Liver (tissue), 9 donors: ENCODE measurements around the gene ENKD1. TPM values are rescaled to one million over a fixed set of nuclear protein-coding genes. Genes with fewer than 3 reads are reported as not detected.

Experiments
- DNase-seq: peaks from one replicate; pipeline ENCODE4 v3.0.0-alpha.2; 2017; ENCODE audit warnings: low spot score
- H3K27ac ChIP-seq, 2 donors: one replicate each; pipeline ENCODE4 v1.7.0; 2013; ENCODE audit warnings: inconsistent platforms in 2 of 2, low read length in 2 of 2, control low read depth in 1 of 2, low read depth in 1 of 2, mild to moderate bottlenecking in 1 of 2
- H3K27me3 ChIP-seq, 4 donors: one replicate each; pipeline versions ENCODE4 v1.6.1 to v1.7.0; 2013; ENCODE audit warnings: low read length in 3 of 4, inconsistent platforms in 1 of 4, mild to moderate bottlenecking in 1 of 4, moderate library complexity in 1 of 4; ENCODE audit not compliant: control insufficient read depth in 4 of 4, insufficient read depth in 4 of 4
- H3K36me3 ChIP-seq, 4 donors: one replicate each; pipeline versions ENCODE4 v1.6.1 to v1.7.0; 2013; ENCODE audit warnings: low read length in 3 of 4, mild to moderate bottlenecking in 3 of 4, low read depth in 1 of 4, moderate library complexity in 1 of 4; ENCODE audit not compliant: control insufficient read depth in 4 of 4, insufficient read depth in 3 of 4
- H3K4me1 ChIP-seq, 4 donors: one replicate each; pipeline versions ENCODE4 v1.6.1 to v1.7.0; 2013; ENCODE audit warnings: low read length in 3 of 4, mild to moderate bottlenecking in 3 of 4, moderate library complexity in 1 of 4; ENCODE audit not compliant: control insufficient read depth in 4 of 4, insufficient read depth in 4 of 4
- H3K4me3 ChIP-seq, 3 donors: one replicate each; pipeline versions ENCODE4 v1.6.1 to v1.7.0; 2013; ENCODE audit warnings: low read length in 3 of 3, control low read depth in 1 of 3, low read depth in 1 of 3, mild to moderate bottlenecking in 1 of 3
- H3K9ac ChIP-seq, 2 donors: one replicate each; pipeline ENCODE4 v1.7.0; 2013; ENCODE audit warnings: low read length in 2 of 2, mild to moderate bottlenecking in 2 of 2, moderate library complexity in 2 of 2, control low read depth in 1 of 2, low read depth in 1 of 2
- H3K9me3 ChIP-seq, 4 donors: one replicate each; pipeline versions ENCODE4 v1.6.1 to v1.7.0; 2013; ENCODE audit warnings: low read length in 3 of 4; ENCODE audit not compliant: control insufficient read depth in 4 of 4
- CTCF ChIP-seq: fragments of 150-350 bp; IDR thresholded peaks from 2 replicates; pipeline ENCODE4 v1.5.1; 2017; ENCODE audit warnings: improper control_type of control experiment, low read depth, low read length; ENCODE audit not compliant: missing input control
- EGR1 ChIP-seq, 2 donors: IDR thresholded peaks; 2 replicates each; pipeline ENCODE4 v1.6.1; 2016 to 2018; ENCODE audit warnings: antibody characterized with exemption in 2 of 2, low read depth in 2 of 2
- HNF4A ChIP-seq, 2 donors: conservative IDR thresholded peaks; 2 replicates each; pipeline ENCODE4 v1.6.1; 2016; ENCODE audit warnings: antibody characterized with exemption in 2 of 2, mild to moderate bottlenecking in 2 of 2
- HNF4G ChIP-seq: IDR thresholded peaks from 2 replicates; pipeline ENCODE4 v1.6.1; 2016; ENCODE audit warnings: antibody characterized with exemption
- JUND ChIP-seq, 2 donors: IDR thresholded peaks; 2 replicates each; pipeline ENCODE4 v1.6.1; 2016; ENCODE audit warnings: antibody characterized with exemption in 2 of 2
- RAD21 ChIP-seq, 2 donors: IDR thresholded peaks; 2 replicates each; pipeline ENCODE4 v1.6.1; 2016; ENCODE audit warnings: antibody characterized with exemption in 2 of 2, mild to moderate bottlenecking in 2 of 2
- REST ChIP-seq: IDR thresholded peaks from 2 replicates; pipeline ENCODE4 v1.6.1; 2016; ENCODE audit warnings: antibody characterized with exemption, mild to moderate bottlenecking
- RXRA ChIP-seq, 2 donors: IDR thresholded peaks; 2 replicates each; pipeline ENCODE4 v1.6.1; 2017 to 2018; ENCODE audit warnings: antibody characterized with exemption in 2 of 2, mild to moderate bottlenecking in 1 of 2
- SP1 ChIP-seq: IDR thresholded peaks from 2 replicates; pipeline ENCODE4 v1.6.1; 2018; ENCODE audit warnings: antibody characterized with exemption, mild to moderate bottlenecking
- TAF1 ChIP-seq: conservative IDR thresholded peaks from 2 replicates; pipeline ENCODE4 v1.6.1; 2016; ENCODE audit warnings: antibody characterized with exemption, mild to moderate bottlenecking
- YY1 ChIP-seq: IDR thresholded peaks from 2 replicates; pipeline ENCODE4 v1.6.1; 2016; ENCODE audit warnings: antibody characterized with exemption, mild to moderate bottlenecking
- ZBTB33 ChIP-seq: IDR thresholded peaks from 2 replicates; pipeline ENCODE4 v1.6.1; 2016; ENCODE audit warnings: antibody characterized with exemption
- WGBS: extraction: QIAGEN DNeasy Blood & Tissue Kit; methylation state at CpG from one replicate; pipeline ENCODE4 v1.1.7; 2013; 5-methylcytosine and 5-hydroxymethylcytosine counted together
- polyA plus RNA-seq, 2 donors: library from polyadenylated mRNA; stranded (reverse) in 1 of 2; unstranded in 1 of 2; fragments of 200-250 nt in 1 of 2; fragments of >200 nt in 1 of 2; fragmentation: Nextera tagmentation in 1 of 2; extraction: Ambion mirVana in 1 of 2; gene quantifications; one replicate each; pipeline versions ENCODE4 v1.2.1 to v1.2.3, GENCODE V29; 2013 to 2015
- total RNA-seq, 2 donors: library from RNA; depleted of rRNA; stranded (reverse); fragments of >200 nt; gene quantifications; one replicate each; pipeline ENCODE4 v1.2.3, GENCODE V29; 2014
- donor health status: healthy.
- donor health status: healthy.
- donor health status: healthy.
- donor health status: healthy.
- donor health status: healthy.

ENKD1 gene
- total and polyA plus RNA-seq, 4 donors: 2.6 to 7.8 (median 4.7) TPM

GRCh38 chr16:67644038-67644437 is 22.5 kb downstream of the ENKD1 start:
- no peak overlapping the region for H3K9ac ChIP-seq
- TF ChIP-seq HNF4G (no peak), TAF1 (no peak), ZBTB33 (no peak), EGR1 (IDR thresholded peaks at IDR 0.05; ENCODE audit: low read depth in 2 of 2) (no peak), REST (no peak), JUND (IDR thresholded peaks at IDR 0.05) (no peak)

GRCh38 chr16:67641779-67642708 is 24.5 kb downstream of the ENKD1 start:
- DNase-seq: no peak

More at GRCh38 chr16:67644038-67644437, 22.5 kb downstream of the ENKD1 start:
- no peak for DNase-seq
- no peaks in the 10 kb centered on the region for H3K9me3 ChIP-seq
- no peak overlapping the region for H3K4me3 ChIP-seq
- no peaks in the 10 kb centered on the region for H3K27me3 ChIP-seq
- H3K27ac ChIP-seq: no peak overlapping the region
- H3K36me3 ChIP-seq: peaks cover 0 to 2% (median 0%) of the 10 kb centered on the region in 4 donors
- WGBS: 90% methylated on average over 9 of the region's 9 CpGs
- peaks cover 3 to 26% (median 12%) of the 10 kb centered on the region in 4 donors for H3K4me1 ChIP-seq

More at GRCh38 chr16:67641779-67642708, 24.5 kb downstream of the ENKD1 start:
- Histone ChIP-seq H3K9me3 (no peaks in the 10 kb centered on the region), H3K4me1 (peaks cover 3 to 19% (median 12%) of the 10 kb centered on the region in 4 donors), H3K27me3 (no peaks in the 10 kb centered on the region), H3K9ac (no peak overlapping the region), H3K4me3 (no peak overlapping the region), H3K36me3 (peaks cover 6 to 21% (median 14%) of the 10 kb centered on the region in 4 donors), H3K27ac (peak overlapping the region in 1 of 2 donors; percentile 48)
- WGBS: 47% methylated on average over 10 of the region's 10 CpGs
- peak; percentile 53 for TF ChIP-seq SP1
- peak; percentile 34 to 62 for TF ChIP-seq RXRA (IDR thresholded peaks at IDR 0.05)
- TF ChIP-seq REST: no peak
- TF ChIP-seq CTCF: no peak
- peak; percentile 43 for TF ChIP-seq YY1
- peak; percentile 51 to 53 for TF ChIP-seq HNF4A (conservative IDR thresholded peaks at IDR 0.05)
- peak; percentile 11 to 47 for TF ChIP-seq RAD21 (IDR thresholded peaks at IDR 0.05)
